Panc1 (cell line): ENCODE measurements around the gene ANO9. TPM values are rescaled to one million over a fixed set of nuclear protein-coding genes. Genes with fewer than 3 reads are reported as not detected.

Experiments used
- ATAC-seq: fragments of 200-7000 bp; cut with Tn5 transposase; 2 replicates; pipeline ENCODE4 v1.9.1; 2020; ENCODE audit warnings: mild to moderate bottlenecking, moderate library complexity
- BruUV-seq: library from RNA; stranded (reverse); fragments of 400-500 nt; replicated peaks from 2 replicates; lab custom pipeline; 2021; lab: Mats Ljungman, UMichigan
- CTCF ChIA-PET: fragments of 300-600 bp; sonication (Branson Sonifier 250); formaldehyde crosslinking; loops from one replicate; lab custom pipeline; 2022; ENCODE audit warnings: antibody characterized with exemption; lab: Charles Lee
- POLR2A ChIA-PET: fragments of 300-600 bp; sonication (Branson Sonifier 250); formaldehyde crosslinking; loops from one replicate; lab custom pipeline; 2022; ENCODE audit warnings: antibody characterized with exemption; lab: Charles Lee
- DNase-seq: peaks from one replicate; pipeline ENCODE4 v3.0.0-alpha.2; 2010; ENCODE audit warnings: low read depth, low spot score
- H3K27ac ChIP-seq: 2 replicates; pipeline ENCODE4 v1.5.1; 2011; ENCODE audit warnings: mild to moderate bottlenecking, low read length, inconsistent platforms
- H3K27me3 ChIP-seq: fragments of 200-500 bp; sonication (Bioruptor generic); 2 replicates; pipeline ENCODE4 v1.6.0; 2014; ENCODE audit warnings: low read length, inconsistent platforms; ENCODE audit not compliant: control insufficient read depth, insufficient read depth
- H3K36me3 ChIP-seq: fragments of 200-500 bp; sonication (Bioruptor generic); 2 replicates; pipeline ENCODE4 v1.5.1; 2014; ENCODE audit warnings: inconsistent platforms, mild to moderate bottlenecking, low read length, moderate library complexity; ENCODE audit not compliant: control insufficient read depth, insufficient read depth
- H3K4me1 ChIP-seq: 2 replicates; pipeline ENCODE4 v1.5.1; 2011; ENCODE audit warnings: inconsistent platforms, mild to moderate bottlenecking, low read length, moderate library complexity; ENCODE audit not compliant: control insufficient read depth, insufficient read depth
- H3K4me3 ChIP-seq, 2 experiments: 2 replicates each; pipeline ENCODE4 v1.5.1; 2011 to 2012; ENCODE audit warnings: low read depth in 2 of 2, low read length in 2 of 2, mild to moderate bottlenecking in 2 of 2, inconsistent platforms in 1 of 2, moderate library complexity in 1 of 2
- H3K9me3 ChIP-seq: fragments of 200-500 bp; sonication (Bioruptor generic); 2 replicates; pipeline ENCODE4 v1.5.1; 2014; ENCODE audit warnings: low read depth, mild to moderate bottlenecking, inconsistent platforms, low read length, moderate library complexity; ENCODE audit not compliant: control insufficient read depth, insufficient read depth
- CTCF ChIP-seq: fragments of 450-650 bp; IDR thresholded peaks from 2 replicates; pipeline ENCODE4 v1.5.1; 2017; ENCODE audit warnings: mild to moderate bottlenecking
- POLR2AphosphoS5 ChIP-seq: IDR thresholded peaks from 2 replicates; pipeline ENCODE4 v1.6.1; 2012; ENCODE audit warnings: mild to moderate bottlenecking, low read depth, low read length, moderate library complexity
- SIN3A ChIP-seq: IDR thresholded peaks from 2 replicates; pipeline ENCODE4 v1.6.1; 2012; ENCODE audit warnings: low read depth, mild to moderate bottlenecking, low read length, moderate library complexity, borderline replicate concordance; ENCODE audit not compliant: insufficient read depth
- TCF7L2 ChIP-seq: IDR thresholded peaks from 2 replicates; pipeline ENCODE4 v1.6.1; 2011; ENCODE audit warnings: mild to moderate bottlenecking, low read depth, low read length, inconsistent platforms
- in situ Hi-C: cut with HindIII; loops from 2 replicates; pipeline ENCODE4 v1.10.0; 2016; ENCODE audit warnings: low sequenced_read_pairs, low pct_unique_long_range_greater_than_20kb
- intact Hi-C: fragments of 100-400 bp; cut with micrococcal nuclease; formaldehyde crosslinking; loops from one replicate; pipeline ENCODE4 v1.10.0; 2022; ENCODE audit not compliant: unreplicated experiment
- total RNA-seq: library from RNA; stranded (reverse); gene quantifications from one replicate; pipeline ENCODE4 v1.2.1, GENCODE V29; 2021; ENCODE audit not compliant: unreplicated experiment
- TF ChIP-seq, protein P1 (sequence below), 2 experiments: IDR thresholded peaks; 2 replicates each; pipeline ENCODE4 v1.6.1; 2011 to 2012; ENCODE audit warnings: low read depth in 2 of 2, control low read depth in 1 of 2, low read length in 1 of 2, mild to moderate bottlenecking in 1 of 2, moderate library complexity in 1 of 2; ENCODE audit not compliant: insufficient read depth in 1 of 2

Gene ANO9
- total RNA-seq, 1 experiment from 2014 or later: 61.4 TPM

DNA sequence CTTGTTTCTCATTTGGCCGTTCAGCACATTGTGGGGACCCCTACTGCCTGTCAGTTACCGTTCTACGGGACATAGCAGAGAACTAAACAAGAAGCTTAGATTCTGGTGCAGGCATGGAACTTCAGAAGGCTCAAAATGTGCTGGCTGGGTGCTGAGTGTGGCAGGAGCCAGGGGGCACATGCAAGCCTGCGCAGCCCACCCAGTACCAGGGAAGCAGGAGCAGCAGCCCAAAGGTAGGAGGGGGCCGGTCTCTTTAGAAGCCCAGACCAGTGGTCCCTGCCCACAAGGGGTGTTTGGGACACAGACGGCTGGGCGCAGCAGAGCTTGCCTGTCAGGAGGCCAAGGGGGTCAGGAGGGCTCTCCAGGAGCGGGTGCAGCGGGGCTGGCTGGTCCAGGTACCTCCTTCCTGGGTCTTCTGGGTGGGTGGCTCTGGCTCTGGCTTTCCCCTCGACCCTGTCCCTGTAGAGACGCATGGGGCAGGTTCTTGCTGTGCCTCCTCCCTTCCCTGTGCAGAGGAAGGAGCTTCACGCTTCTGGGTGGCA lies 10.5 kb upstream of the ANO9 start:
- Histone ChIP-seq H3K27ac (no peak overlapping the region), H3K9me3 (no peaks in the 10 kb centered on the region), H3K27me3 (no peaks in the 10 kb centered on the region), H3K4me1 (peaks cover 21% of the 10 kb centered on the region), H3K36me3 (peaks cover 5% of the 10 kb centered on the region; the same call in 1 of the 2 replicates), H3K4me3 (peak overlapping the region in 1 of 2 experiments; percentile 82; a peak in 1 of 4 replicates)
- no peak for TF ChIP-seq TCF7L2
- DNase-seq (no peak), ATAC-seq (no peak)
- intact Hi-C loops (loop anchor here (5.0 kb wide), 1 partner anchor 65 kb away; no protein-coding TSS in a partner anchor), in situ Hi-C loops (no loop called here)
- ChIA-PET CTCF (interaction anchor here (0.6 to 1.8 kb wide), 2 partner anchors 21 to 46 kb away, joined by 3 to 5 read pairs; no protein-coding TSS in a partner anchor), POLR2A (no interaction called here)
- BruUV-seq: no TSS peak

DNA sequence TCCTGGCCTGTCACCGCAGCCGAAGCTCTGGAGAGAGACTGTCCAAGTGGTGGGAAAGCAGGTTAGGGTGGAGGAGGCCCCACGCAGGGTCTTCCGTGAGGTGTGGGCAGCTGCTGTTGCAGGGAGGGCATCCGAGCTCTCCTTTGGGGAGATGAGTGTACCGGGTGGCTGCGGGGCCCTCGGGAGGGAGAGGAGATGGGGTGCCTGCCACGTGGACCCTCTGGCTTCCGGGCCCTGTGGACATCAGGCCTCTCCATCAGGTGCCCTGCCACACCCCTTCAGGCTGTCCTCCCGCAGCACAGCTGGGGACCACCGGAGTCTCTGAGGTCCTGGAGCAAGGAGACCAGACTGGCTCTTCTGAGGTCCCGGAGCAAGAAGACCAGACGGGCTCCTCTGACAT lies 9.9 kb upstream of the ANO9 start:
- DNase-seq (no peak), ATAC-seq (no peak)
- Histone ChIP-seq H3K36me3 (peaks cover 5% of the 10 kb centered on the region; the same call in 1 of the 2 replicates), H3K9me3 (no peaks in the 10 kb centered on the region), H3K27me3 (no peaks in the 10 kb centered on the region), H3K27ac (no peak overlapping the region; the same call in 1 of the 2 replicates), H3K4me1 (peaks cover 24% of the 10 kb centered on the region), H3K4me3 (peak overlapping the region; percentile 82)
- no TSS peak for BruUV-seq
- TF ChIP-seq CTCF (no peak), SIN3A (no peak), TCF7L2 (no peak), POLR2AphosphoS5 (no peak)
- TF ChIP-seq, protein P1, sequence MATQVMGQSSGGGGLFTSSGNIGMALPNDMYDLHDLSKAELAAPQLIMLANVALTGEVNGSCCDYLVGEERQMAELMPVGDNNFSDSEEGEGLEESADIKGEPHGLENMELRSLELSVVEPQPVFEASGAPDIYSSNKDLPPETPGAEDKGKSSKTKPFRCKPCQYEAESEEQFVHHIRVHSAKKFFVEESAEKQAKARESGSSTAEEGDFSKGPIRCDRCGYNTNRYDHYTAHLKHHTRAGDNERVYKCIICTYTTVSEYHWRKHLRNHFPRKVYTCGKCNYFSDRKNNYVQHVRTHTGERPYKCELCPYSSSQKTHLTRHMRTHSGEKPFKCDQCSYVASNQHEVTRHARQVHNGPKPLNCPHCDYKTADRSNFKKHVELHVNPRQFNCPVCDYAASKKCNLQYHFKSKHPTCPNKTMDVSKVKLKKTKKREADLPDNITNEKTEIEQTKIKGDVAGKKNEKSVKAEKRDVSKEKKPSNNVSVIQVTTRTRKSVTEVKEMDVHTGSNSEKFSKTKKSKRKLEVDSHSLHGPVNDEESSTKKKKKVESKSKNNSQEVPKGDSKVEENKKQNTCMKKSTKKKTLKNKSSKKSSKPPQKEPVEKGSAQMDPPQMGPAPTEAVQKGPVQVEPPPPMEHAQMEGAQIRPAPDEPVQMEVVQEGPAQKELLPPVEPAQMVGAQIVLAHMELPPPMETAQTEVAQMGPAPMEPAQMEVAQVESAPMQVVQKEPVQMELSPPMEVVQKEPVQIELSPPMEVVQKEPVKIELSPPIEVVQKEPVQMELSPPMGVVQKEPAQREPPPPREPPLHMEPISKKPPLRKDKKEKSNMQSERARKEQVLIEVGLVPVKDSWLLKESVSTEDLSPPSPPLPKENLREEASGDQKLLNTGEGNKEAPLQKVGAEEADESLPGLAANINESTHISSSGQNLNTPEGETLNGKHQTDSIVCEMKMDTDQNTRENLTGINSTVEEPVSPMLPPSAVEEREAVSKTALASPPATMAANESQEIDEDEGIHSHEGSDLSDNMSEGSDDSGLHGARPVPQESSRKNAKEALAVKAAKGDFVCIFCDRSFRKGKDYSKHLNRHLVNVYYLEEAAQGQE (IDR thresholded peaks at IDR 0.05; ENCODE audit: insufficient read depth in 1 of 2, low read depth in 2 of 2, low read length in 1 of 2): no peak
- in situ Hi-C loops (no loop called here), intact Hi-C loops (loop anchor here (5.0 kb wide), 1 partner anchor 66 kb away; no protein-coding TSS in a partner anchor)
- POLR2A ChIA-PET: no interaction called here
- CTCF ChIA-PET: no interaction called here

- H3K4me1 ChIP-seq: peaks cover 31% of the 10 kb centered on the region
- ChIA-PET CTCF (interaction anchor here (0.6 kb wide), 1 partner anchor 44 kb away, joined by 3 read pairs; no protein-coding TSS in a partner anchor), POLR2A (no interaction called here)
- H3K36me3 ChIP-seq: peaks cover 5% of the 10 kb centered on the region; the same call in 1 of the 2 replicates
- TF ChIP-seq SIN3A (0 out of 2 replicates have a peak, but pooled peaks have one; percentile 43), CTCF (no peak; the same call in 1 of the 2 replicates), POLR2AphosphoS5 (no peak)
- BruUV-seq: TSS peak; percentile 61
- peak overlapping the region; percentile 82 for H3K4me3 ChIP-seq
- H3K27ac ChIP-seq: peak overlapping the region; percentile 72
- peak; percentile 6 for ATAC-seq
- intact Hi-C loops (loop anchor here (5.0 kb wide), 1 partner anchor 66 kb away; no protein-coding TSS in a partner anchor), in situ Hi-C loops (no loop called here)
- H3K9me3 ChIP-seq: no peaks in the 10 kb centered on the region
- no peak for DNase-seq
- H3K27me3 ChIP-seq: no peaks in the 10 kb centered on the region
Observed at GRCh38 chr11:450809-451451, 9.1 kb upstream of the ANO9 start.
